ENCODE results near the gene MSMO1. TPM values are rescaled to one million over a fixed set of nuclear protein-coding genes. Genes with fewer than 3 reads are reported as not detected.

The MSMO1 gene
- total and polyA plus RNA-seq, 2 of the 8 experiments (the other 6 are each of a cell fraction or from before 2014, with no cell fraction given), result 79.8 to 109 TPM

DNA sequence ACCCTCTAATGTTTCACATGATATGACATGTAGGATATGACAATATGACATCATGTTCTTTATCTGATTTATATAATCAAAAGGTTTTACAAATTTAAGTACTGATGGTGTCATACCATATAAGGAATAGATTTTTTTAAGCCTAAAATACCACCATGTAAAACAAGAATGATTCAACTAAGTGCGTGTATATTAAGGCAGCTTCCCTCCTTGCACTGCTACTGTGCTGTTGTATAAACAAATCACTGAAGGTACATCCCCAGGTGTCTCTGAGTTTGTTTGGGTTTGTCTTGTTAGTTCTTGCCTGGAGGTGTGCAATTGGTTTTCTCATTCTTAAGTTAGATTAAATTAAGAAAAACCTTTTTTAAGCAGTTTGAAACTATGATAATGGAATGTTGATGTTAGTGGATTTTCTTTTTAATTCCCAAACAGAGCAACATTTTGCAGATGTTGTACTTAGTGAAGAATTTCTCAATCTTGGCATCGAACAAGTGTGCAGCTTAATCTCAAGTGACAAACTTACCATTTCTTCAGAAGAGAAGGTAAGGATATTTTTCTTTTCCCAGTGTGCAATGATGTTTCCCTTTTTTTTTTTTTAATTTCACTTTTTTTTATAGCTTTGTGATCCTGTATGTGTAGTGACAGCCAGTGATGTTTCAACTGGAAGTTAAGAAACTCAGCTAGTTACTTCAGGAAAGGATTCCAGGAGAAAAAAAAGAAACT is 33.4 kb upstream of the MSMO1 start:
- Histone ChIP-seq H3K4ac (replicated peaks; ENCODE audit: insufficient read length, low read depth, low read length) (no peak overlapping the region), H2BK120ac (replicated peaks; ENCODE audit: low read depth, low read length) (no peak overlapping the region), H3K56ac (replicated peaks; ENCODE audit: insufficient read length, low read depth, low read length) (no peak overlapping the region), H2BK15ac (ENCODE audit: low read length) (no peak overlapping the region), H3K79me1 (ENCODE audit: low read depth, low read length) (no peaks in the 10 kb centered on the region), H3K9ac (replicated peaks in 1 of 4; ENCODE audit: extremely low read depth in 1 of 4, low read depth in 3 of 4, low read length in 3 of 4) (no peak overlapping the region), H4K20me1 (replicated peaks in 1 of 2; ENCODE audit: control insufficient read depth in 1 of 2, insufficient read depth in 2 of 2, low read length in 2 of 2) (no peaks in the 10 kb centered on the region), H3K14ac (ENCODE audit: insufficient read length) (no peak overlapping the region), H3K4me3 (ENCODE audit: extremely low read depth in 1 of 4, insufficient read depth in 2 of 4, low read depth in 3 of 4, low read length in 4 of 4) (no peak overlapping the region), H3K9me3 (ENCODE audit: insufficient read depth in 2 of 2, low read depth in 1 of 2, low read length in 1 of 2) (no peaks in the 10 kb centered on the region), H3K79me2 (ENCODE audit: control insufficient read depth in 1 of 2, insufficient read depth in 2 of 2, low read length in 2 of 2) (no peaks in the 10 kb centered on the region; a peak in 1 of 4 replicates), H4K91ac (replicated peaks; ENCODE audit: insufficient read length, low read length) (no peak overlapping the region), H3K18ac (ENCODE audit: extremely low read depth, low read length) (no peak overlapping the region), H2BK20ac (ENCODE audit: low read length) (no peak overlapping the region), H4K8ac (ENCODE audit: extremely low read depth, insufficient read depth, low read length) (no peak overlapping the region), H3K4me1 (replicated peaks in 1 of 4; ENCODE audit: control insufficient read depth in 3 of 4, insufficient read depth in 4 of 4, low read length in 3 of 4) (no peaks in the 10 kb centered on the region), H2BK5ac (ENCODE audit: low read depth, low read length) (no peak overlapping the region), H2AK5ac (ENCODE audit: low read depth, low read length) (no peak overlapping the region), H3K36me3 (ENCODE audit: control insufficient read depth in 2 of 4, insufficient read depth in 4 of 4, low read length in 3 of 4) (peaks cover 0 to 7% (median 2%) of the 10 kb centered on the region in 4 experiments; a peak in 2 of 8 replicates), H3K27me3 (replicated peaks in 1 of 4; ENCODE audit: control insufficient read depth in 3 of 4, extremely low read depth in 1 of 4, insufficient read depth in 3 of 4, low read length in 3 of 4) (no peaks in the 10 kb centered on the region), H3K27ac (ENCODE audit: low read depth, low read length) (no peak overlapping the region), H3K23ac (ENCODE audit: insufficient read length) (no peak overlapping the region), H4K5ac (ENCODE audit: insufficient read length, low read depth, low read length) (no peak overlapping the region), H3K4me2 (ENCODE audit: insufficient read depth in 1 of 2, low read depth in 2 of 2, low read length in 2 of 2) (no peak overlapping the region), H2AFZ (ENCODE audit: low read length) (no peak overlapping the region), H3K23me2 (ENCODE audit: low read depth, low read length) (no peaks in the 10 kb centered on the region), H2BK12ac (ENCODE audit: low read depth, low read length) (no peak overlapping the region)
- 97% methylated on average over 2 of the region's 2 CpGs; no CpG with 5 or more reads in 1 of the 2 experiments for WGBS, 2 experiments (ENCODE audit: extremely low coverage in 1 of 2, insufficient coverage in 1 of 2, insufficient read length in 1 of 2, insufficient replicate concordance in 2 of 2, low coverage in 1 of 2, low lambda C conversion rate in 2 of 2, missing lambda C conversion rate in 1 of 2)
- DNase-seq (ENCODE audit: low read depth in 1 of 2, low spot score in 2 of 2), result no peak
- ChIA-PET POLR2A (ENCODE audit: partially characterized antibody) (no interaction called here), CTCF (ENCODE audit: partially characterized antibody) (interaction anchor here (1.0 kb wide), 1 partner anchor 163 kb away, joined by 4 read pairs; no protein-coding TSS in a partner anchor)
- FAIRE-seq, result no peak
- no peak for TF ChIP-seq CBX8 (IDR thresholded peaks at IDR 0.05; ENCODE audit: borderline replicate concordance, low read depth, low read length)
- no peak for TF ChIP-seq CEBPB (IDR thresholded peaks at IDR 0.05; ENCODE audit: low read depth, low read length)
- TF ChIP-seq POU5F1 (IDR thresholded peaks at IDR 0.05; ENCODE audit: low read depth, low read length), result no peak
- no peak for TF ChIP-seq BRCA1 (IDR thresholded peaks at IDR 0.05; ENCODE audit: low read depth, low read length)
- no peak for TF ChIP-seq SP2 (IDR thresholded peaks at IDR 0.05; ENCODE audit: low read length)
- TF ChIP-seq, protein P1, sequence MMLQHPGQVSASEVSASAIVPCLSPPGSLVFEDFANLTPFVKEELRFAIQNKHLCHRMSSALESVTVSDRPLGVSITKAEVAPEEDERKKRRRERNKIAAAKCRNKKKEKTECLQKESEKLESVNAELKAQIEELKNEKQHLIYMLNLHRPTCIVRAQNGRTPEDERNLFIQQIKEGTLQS (IDR thresholded peaks at IDR 0.05; ENCODE audit: insufficient read depth, low read depth, low read length), result no peak
- TF ChIP-seq SRF (IDR thresholded peaks at IDR 0.05; ENCODE audit: low read depth, low read length), result no peak
- no peak for TF ChIP-seq BCL11A (IDR thresholded peaks at IDR 0.05; ENCODE audit: low read depth in 2 of 2, low read length in 2 of 2)
- no peak for TF ChIP-seq KDM4A (IDR thresholded peaks at IDR 0.05; ENCODE audit: low read depth, low read length, severe bottlenecking)
- TF ChIP-seq TCF12 (IDR thresholded peaks at IDR 0.05; ENCODE audit: low read depth, low read length), result no peak
- TF ChIP-seq EP300 (IDR thresholded peaks at IDR 0.05; ENCODE audit: borderline replicate concordance in 1 of 2, low read depth in 2 of 2, low read length in 2 of 2), result no peak
- no peak for TF ChIP-seq TEAD4 (IDR thresholded peaks at IDR 0.05; ENCODE audit: low read depth, low read length)
- no peak for TF ChIP-seq RXRA (IDR thresholded peaks at IDR 0.05; ENCODE audit: insufficient read depth, low read depth, low read length)
